ENCODE data around the gene UNC80.

UNC80 gene

GRCh38 chr2:209805351-209805750 is 33.7 kb downstream of the UNC80 start:
- H3K4me3 ChIP-seq (ENCODE audit: low read depth, low read length), result no peak overlapping the region
- TF ChIP-seq CTCF (IDR thresholded peaks at IDR 0.05; ENCODE audit: borderline replicate concordance, insufficient read depth, low read depth, low read length), result no peak

- TF ChIP-seq CTCF (IDR thresholded peaks at IDR 0.05; ENCODE audit: borderline replicate concordance, insufficient read depth, low read depth, low read length), result no peak
- no peak overlapping the region for H3K4me3 ChIP-seq (ENCODE audit: low read depth, low read length)
Measured at GRCh38 chr2:209806318-209806717, 34.7 kb downstream of the UNC80 start.

GRCh38 chr2:209808521-209808920 is 36.9 kb downstream of the UNC80 start:
- no peak for TF ChIP-seq CTCF (IDR thresholded peaks at IDR 0.05; ENCODE audit: borderline replicate concordance, insufficient read depth, low read depth, low read length)
- H3K4me3 ChIP-seq (ENCODE audit: low read depth, low read length), result no peak overlapping the region

- TF ChIP-seq CTCF (IDR thresholded peaks at IDR 0.05; ENCODE audit: borderline replicate concordance, insufficient read depth, low read depth, low read length), result no peak
- H3K4me3 ChIP-seq (ENCODE audit: low read depth, low read length), result no peak overlapping the region
Measured at GRCh38 chr2:209809256-209809655, 37.6 kb downstream of the UNC80 start.

- H3K4me3 ChIP-seq (ENCODE audit: low read depth, low read length), result no peak overlapping the region
- TF ChIP-seq CTCF (IDR thresholded peaks at IDR 0.05; ENCODE audit: borderline replicate concordance, insufficient read depth, low read depth, low read length), result no peak
Measured at GRCh38 chr2:209817844-209818271, 46.2 kb downstream of the UNC80 start.

GRCh38 chr2:209818939-209819338 is 47.3 kb downstream of the UNC80 start:
- TF ChIP-seq CTCF (IDR thresholded peaks at IDR 0.05; ENCODE audit: borderline replicate concordance, insufficient read depth, low read depth, low read length), result no peak
- H3K4me3 ChIP-seq (ENCODE audit: low read depth, low read length), result no peak overlapping the region

- H3K4me3 ChIP-seq (ENCODE audit: low read depth, low read length), result no peak overlapping the region
- no peak for TF ChIP-seq CTCF (IDR thresholded peaks at IDR 0.05; ENCODE audit: borderline replicate concordance, insufficient read depth, low read depth, low read length)
Measured at GRCh38 chr2:209821806-209822205, 50.2 kb downstream of the UNC80 start.

Measured in GM12875 (cell line).